PC-3 (cell line): Measurements from ENCODE around the gene CENPF. TPM values are rescaled to one million over a fixed set of nuclear protein-coding genes. Genes with fewer than 3 reads are reported as not detected.

Experiments used
- total RNA-seq: library from RNA; depleted of rRNA; stranded (reverse); fragments of >200 nt; gene quantifications from 2 replicates; pipeline ENCODE4 v1.2.3, GENCODE V29; 2014; rRNA removed

CENPF gene
- total RNA-seq, 1 experiment from 2014 or later, result 92.6 TPM

Other genes with a start within 250 kb of the CENPF start
- 12.6 and 17.1 TPM in 2 replicates for gene PTPN14, start 51.6 kb upstream of the CENPF start, total RNA-seq